ENCODE results near the gene KDM1B.
"Not testable (repeated sequence)": the region's sequence is repeated elsewhere in the genome, so short reads cannot be mapped to it uniquely, and the experiment has no call there.

KDM1B gene

DNA sequence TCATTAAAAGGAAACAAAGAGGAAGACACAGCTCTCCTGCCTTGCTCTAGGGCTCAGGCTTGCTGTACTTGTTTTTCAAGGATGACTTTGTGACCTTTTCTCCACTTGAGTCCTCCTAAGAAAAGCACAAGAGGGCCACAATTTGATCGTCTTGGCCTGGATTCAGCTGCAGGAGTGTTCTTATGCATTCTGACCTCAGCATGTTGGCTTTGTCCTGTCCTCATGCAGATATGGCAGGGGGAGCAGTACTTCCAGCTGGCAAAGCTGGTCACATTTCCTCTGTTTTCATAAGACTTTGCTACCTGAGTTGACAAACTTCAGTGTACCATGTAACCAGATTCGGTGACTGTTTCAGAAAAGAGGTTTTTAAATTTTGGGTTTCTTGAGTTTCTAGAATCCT lies 30.8 kb downstream of the KDM1B start:
- DNase-seq (ENCODE audit: low read depth in 1 of 2, low spot score in 1 of 2) = no peak

DNA sequence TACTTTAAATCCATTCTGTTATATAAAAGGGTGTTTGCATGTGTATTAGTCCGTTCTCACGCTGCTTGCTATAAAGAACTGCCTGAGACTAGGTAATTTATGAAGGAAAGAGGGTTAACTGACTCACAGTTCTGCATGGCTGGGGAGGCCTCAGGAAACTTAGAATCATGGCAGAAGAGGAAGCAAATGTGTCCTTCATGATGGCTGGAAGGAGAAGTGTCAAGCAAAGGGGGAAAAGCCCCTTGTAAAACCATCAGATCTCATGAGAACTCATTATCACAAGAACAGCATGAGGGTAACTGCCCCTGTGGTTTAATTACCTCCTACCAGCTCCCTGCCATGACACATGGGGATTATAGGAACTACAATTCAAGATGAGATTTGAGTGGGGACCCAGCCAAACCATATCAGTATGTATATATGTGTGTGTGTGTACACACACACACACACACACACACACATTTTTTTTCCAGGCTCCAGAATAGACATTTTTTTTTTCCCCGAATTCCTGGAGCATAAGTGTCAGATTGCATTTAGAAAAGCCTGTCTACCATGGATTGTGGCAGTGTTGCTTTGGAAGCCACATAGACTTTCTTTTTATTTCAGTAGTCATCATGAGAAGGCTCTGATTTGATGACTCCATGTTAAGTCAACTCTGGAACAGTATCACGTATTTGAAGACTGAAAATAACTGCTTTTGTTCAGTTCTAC lies 31.5 kb downstream of the KDM1B start:
- no peak for DNase-seq (ENCODE audit: low read depth in 1 of 2, low spot score in 1 of 2)

DNA sequence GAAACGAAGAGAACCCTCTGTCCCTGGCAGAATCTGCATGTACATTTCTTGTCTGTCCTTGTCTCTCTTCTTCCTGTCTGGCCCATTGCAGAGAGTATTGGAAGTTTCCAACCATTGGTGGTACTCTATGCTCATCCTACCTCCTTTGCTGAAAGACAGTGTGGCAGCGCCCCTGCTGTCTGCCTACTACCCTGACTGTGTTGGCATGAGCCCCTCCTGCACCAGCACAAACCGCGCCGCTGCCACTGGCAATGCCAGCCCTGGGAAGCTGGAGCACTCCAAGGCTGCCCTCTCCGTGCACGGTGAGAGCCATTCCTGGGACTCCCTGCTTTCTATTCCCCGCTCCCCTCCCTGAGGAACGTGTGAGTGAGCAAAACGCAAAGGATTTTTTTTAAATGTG lies 32.5 kb downstream of the KDM1B start:
- no peak for DNase-seq (ENCODE audit: low read depth in 1 of 2, low spot score in 1 of 2)

DNA sequence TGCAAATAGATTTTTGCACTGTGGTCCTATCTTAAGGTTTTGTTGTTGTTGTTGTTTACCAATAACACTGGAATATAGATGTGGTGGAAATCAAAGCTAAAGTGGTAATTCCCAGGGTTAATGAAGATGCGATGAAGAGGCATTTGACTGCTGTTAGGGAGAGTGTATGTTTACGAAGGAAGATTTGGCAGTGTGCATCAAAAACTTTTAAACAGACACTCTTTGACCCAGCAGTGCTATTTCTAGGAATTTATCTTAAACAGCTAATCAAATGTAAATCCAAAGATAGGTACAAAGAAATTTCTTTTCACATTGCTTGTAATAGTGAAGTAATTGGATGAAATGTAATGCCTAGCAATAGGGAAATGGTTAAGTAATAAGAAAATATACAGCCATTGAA lies 34.0 kb downstream of the KDM1B start:
- no peak for DNase-seq (ENCODE audit: low read depth in 1 of 2, low spot score in 1 of 2)

DNA sequence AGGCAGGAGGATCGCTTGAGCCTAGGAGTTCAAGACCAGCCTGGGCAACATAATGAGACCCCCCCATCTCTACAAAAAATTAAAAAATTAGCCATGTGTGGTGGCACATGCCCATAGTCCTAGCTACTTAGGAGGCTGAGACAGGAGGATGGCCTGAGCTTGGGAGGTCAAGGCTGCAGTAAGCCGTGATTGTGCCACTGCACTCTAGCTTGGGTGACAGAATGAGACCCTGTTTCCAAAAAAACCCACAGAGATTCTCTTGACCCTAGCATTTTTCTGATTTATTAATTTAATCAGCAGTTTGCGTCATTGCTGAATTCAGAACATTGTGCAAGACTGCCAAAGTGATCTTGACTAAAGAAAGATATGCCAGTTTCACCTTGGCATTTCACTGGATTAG lies 36.8 kb downstream of the KDM1B start:
- no peak for DNase-seq (ENCODE audit: low read depth in 1 of 2, low spot score in 1 of 2)

DNA sequence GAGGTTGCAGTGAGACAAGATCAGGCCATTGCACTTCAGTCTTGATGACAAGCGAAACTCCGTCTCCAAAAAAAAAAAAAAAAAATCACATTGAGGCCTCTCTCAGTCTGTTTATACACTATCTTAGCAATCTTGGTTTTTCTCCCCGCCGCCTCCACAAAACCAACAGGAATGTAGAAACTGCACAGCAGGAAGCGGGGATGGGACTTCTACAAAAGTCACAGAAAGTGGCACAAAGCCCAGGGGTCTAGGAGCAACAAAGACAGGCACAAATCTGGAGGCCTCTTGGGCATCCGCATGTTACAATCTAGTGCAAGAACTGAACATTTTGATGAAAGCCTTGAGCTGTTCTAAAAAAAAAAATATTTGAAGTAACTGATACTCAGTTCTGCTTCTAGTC lies 48.6 kb downstream of the KDM1B start:
- DNase-seq (ENCODE audit: low read depth in 1 of 2, low spot score in 1 of 2) = no peak

DNA sequence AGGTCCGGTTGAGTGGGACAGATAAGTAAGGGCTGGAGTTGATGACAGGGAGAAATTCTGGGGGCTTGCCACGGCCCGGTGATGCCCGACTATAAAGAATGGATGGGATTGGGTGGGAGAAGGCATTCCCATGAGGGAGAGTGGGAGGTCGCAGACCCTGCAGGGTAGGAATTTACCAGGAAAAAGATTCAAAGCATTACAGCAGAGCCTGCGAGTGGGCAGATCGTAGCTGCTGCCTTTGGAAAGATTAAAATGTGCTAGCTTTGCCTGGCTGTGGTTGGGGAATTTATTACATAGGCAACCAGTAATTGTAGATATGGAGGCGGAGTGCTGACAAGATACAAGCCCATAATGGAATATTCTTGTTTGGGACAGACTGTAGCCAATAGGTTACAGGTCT lies 49.5 kb downstream of the KDM1B start:
- DNase-seq (ENCODE audit: low read depth in 1 of 2, low spot score in 1 of 2) = no peak

DNA sequence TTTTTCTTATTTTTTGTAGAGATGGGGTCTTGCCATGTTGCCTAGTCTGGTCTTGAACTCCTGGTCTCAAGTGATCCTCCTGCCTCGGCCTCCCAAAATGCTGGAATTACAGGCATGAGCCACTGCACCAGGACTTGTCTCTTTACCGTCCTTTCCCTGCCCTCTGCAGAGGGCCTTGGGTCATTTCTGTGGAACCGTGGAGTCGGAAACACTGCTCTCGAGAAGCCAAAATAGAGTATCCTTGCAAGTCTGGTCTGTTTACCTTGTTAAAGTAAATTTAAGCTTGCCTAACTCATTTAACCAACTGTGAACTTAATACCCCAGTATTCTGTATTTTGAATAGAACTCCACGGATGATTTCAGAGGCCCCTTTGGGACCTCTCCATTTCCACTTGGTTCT lies 51.4 kb downstream of the KDM1B start:
- DNase-seq (ENCODE audit: low read depth in 1 of 2, low spot score in 1 of 2) = no peak

DNA sequence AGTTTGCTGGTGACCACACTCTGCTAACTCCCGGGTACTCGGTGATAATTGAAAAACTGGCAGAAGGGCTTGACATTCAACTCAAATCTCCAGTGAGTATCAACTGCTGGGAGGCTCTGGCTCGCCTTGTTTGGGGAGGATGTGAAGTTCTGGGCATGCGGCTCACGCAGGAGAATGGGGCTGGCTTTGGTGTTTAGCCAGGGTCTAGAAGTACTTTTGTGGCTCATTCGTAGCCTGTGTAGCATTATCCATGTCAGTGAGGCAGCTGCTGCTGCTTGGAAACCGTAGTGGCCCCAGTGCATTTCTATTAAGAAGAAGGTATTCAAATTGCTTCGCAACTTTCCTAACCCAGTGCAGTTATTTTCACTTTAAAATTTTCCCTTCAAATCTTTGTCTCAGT lies 52.2 kb downstream of the KDM1B start:
- DNase-seq (ENCODE audit: low read depth in 1 of 2, low spot score in 1 of 2) = no peak

DNA sequence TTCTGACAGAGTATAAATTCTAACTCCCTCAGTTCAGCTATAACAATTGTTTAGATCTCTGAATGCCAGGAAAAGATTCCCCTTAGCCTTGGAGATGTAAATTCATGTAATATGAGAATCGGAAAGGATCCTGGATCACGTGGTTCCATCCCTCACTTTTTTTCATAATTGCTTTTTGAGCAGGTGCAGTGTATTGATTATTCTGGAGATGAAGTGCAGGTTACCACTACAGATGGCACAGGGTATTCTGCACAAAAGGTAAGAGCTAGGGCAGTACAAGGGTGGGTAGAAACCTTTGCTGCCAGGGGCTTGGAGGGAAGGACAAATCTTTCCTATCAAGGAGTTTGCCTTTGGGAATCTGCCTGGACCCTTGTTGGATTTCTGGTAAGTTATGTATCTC lies 52.7 kb downstream of the KDM1B start:
- DNase-seq (ENCODE audit: low read depth in 1 of 2, low spot score in 1 of 2) = no peak

DNA sequence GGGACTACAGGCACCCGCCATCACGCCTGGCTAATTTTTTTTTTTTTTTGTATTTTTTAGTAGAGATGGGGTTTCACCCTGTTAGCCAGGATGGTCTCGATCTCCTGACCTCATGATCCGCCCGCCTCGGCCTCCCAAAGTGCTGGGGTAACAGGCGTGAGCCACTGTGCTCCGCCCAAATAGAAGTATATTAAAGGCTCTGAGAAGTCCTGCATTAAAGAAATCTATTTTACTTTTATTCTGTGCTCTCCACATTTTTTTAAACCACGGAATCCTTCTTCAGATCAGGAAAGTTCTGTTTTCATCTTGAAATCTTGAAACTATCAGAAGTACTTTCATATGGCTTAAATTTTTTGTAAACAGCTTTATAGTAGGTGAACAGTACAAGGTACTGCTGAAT lies 53.6 kb downstream of the KDM1B start:
- DNase-seq (ENCODE audit: low read depth in 1 of 2, low spot score in 1 of 2) = not testable (repeated sequence)

DNA sequence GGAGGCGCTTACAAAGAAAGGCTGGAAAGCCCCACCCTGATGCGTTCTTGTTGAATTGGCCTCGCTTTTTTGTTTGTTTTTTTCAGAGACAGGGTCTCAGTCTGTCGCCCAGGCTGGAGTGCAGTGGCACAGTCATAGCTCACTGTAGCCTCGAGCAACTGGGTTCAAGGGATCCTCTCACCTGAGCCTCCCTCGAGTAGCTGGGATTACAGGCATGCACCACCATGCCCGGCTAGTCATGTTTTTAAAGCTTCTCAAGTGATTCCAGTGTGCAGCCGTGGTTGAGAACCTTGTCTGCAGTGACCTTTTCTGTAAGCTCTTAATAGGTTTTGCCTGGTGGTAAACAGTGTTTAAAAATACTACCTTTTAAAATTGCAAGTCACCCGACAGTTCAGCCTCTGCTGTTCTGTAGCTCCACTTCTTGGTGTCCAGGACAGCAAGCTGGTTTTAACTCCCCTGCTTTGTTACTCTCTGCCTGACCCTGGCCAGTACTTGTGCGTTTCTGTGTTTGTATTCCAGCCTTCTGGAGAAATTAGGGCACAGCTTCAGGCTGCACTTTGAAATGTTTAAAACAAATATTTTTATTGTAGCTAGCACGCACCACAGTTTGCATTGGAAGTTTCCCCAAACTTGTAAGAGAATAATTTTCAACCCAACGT lies 54.4 kb downstream of the KDM1B start:
- DNase-seq (ENCODE audit: low read depth in 1 of 2, low spot score in 1 of 2) = no peak

DNA sequence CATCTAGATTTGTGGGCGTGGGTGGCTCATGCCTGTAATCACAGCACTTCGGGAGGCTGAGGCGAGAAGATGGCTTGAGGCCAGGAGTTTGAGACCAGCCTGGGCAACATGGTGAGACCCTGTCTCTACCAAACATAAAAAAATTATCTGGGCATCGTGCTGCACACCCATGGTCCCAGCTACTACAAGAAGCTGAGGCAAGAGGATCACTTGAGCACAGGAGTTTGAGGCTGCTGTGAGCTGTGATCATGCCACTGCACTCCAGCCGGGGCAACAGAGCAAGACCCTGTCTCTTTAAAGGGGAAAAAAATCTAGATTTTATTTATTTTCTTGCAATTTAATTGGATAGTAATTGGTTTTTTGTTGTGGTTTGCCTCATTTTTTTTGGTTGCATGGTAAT lies 55.5 kb downstream of the KDM1B start:
- no peak for DNase-seq (ENCODE audit: low read depth in 1 of 2, low spot score in 1 of 2)

DNA sequence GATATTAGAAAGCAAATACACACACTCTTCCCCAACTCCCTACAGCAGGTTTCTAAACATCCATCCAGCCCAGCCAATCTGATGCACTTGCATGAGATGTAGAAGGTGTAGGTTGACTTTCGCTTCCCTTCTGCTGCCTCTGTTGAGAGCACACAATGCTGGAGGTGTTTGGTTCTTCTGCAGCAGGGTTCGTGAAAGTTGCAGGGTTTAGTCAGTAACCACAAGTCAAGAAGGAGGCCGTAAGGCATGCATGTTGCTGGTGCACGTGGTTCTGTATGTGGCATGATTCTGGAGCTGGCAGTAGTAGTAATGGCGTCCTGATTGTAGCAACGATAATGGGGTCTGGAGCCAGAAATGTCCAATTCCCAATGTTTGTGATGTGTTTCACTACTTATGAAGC lies 56.1 kb downstream of the KDM1B start:
- DNase-seq (ENCODE audit: low read depth in 1 of 2, low spot score in 1 of 2) = no peak

DNA sequence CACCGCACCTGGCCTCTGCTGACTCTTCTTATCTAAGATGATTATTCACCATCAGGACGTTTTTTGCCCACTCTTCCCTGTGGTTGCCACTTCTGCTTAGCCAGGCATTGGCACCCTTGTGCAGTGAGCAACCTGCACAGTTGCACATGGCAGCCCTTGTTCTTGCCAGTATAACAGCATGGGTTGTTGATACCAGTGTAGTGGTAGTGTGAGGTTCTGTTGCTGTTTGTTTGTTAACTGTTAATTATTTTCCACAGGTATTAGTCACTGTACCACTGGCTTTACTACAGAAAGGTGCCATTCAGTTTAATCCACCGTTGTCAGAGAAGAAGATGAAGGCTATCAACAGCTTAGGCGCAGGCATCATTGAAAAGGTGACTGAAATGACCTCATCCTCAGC lies 57.0 kb downstream of the KDM1B start:
- DNase-seq (ENCODE audit: low read depth in 1 of 2, low spot score in 1 of 2) = no peak

DNA sequence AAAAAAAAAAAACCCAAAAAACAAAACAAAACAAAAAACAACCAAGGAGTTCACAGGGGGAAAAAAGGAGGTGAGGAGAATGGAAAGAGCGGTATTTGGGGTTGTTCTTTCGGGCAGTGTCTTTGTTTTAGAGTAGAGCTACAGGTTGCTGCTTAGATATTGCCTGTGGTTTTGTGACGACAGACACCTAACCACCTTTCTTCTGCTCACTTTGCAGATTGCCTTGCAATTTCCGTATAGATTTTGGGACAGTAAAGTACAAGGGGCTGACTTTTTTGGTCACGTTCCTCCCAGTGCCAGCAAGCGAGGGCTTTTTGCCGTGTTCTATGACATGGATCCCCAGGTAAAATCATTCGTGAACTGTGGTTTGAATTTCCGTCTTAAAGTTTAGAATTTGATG lies 58.2 kb downstream of the KDM1B start:
- DNase-seq (ENCODE audit: low read depth in 1 of 2, low spot score in 1 of 2) = no peak

DNA sequence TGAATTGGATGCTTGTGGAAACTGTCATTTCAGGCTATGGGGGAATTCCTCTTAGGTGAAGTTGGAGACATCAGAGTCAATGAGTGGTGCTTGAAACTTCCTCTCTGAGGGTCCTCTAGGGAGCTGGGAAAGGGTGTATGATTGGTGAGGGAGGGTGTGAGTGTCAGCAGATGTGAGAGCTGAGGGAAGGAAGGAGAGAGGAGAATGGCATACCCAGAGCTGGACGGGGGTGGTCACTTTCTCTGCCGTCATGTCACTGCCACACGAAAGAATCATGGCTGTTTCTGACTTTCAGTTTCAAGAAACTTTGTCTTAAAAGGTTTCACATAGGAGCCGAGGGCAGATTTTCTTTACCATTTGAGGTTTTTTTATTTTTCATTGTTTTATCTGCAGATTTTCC lies 58.8 kb downstream of the KDM1B start:
- DNase-seq (ENCODE audit: low read depth in 1 of 2, low spot score in 1 of 2) = no peak

DNA sequence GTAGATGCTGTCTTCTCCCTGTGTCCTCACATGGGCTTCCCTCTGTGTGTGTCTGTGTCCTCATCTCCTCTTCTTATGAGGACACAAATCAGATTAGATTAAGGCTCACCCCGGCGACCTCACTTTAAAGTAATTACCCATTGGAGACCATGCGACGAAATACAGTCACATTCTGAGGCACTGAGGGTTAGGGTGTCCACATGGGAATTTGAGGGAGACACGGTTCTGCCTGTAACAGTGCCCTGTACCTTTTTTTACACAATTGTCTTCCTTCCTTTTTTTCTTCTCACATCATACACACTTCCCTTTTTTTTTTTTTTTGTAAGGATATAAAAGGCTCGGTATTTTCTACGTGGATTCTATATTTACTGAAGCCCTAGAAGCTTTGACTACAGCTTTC lies 60.2 kb downstream of the KDM1B start:
- no peak for DNase-seq (ENCODE audit: low read depth in 1 of 2, low spot score in 1 of 2)

DNA sequence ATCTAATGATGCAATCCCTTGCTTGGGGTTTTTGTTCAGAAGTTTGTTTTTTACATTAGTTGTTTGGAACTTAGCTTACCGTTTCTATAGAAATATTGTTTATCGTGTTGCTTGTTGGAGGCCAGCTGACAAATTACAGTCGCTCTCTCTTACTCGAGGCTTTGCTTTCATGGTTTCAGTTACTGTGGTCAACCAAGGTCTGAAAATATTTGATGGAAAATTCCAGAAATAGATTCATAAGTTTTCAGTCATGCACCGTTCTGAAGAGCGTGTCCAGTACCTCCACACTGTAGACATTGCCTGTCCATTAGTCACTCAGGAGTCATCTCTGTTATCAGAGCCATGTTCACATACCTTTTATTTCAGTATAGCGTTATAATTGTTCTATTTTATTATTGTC lies 61.2 kb downstream of the KDM1B start:
- no peak for DNase-seq (ENCODE audit: low read depth in 1 of 2, low spot score in 1 of 2)

DNA sequence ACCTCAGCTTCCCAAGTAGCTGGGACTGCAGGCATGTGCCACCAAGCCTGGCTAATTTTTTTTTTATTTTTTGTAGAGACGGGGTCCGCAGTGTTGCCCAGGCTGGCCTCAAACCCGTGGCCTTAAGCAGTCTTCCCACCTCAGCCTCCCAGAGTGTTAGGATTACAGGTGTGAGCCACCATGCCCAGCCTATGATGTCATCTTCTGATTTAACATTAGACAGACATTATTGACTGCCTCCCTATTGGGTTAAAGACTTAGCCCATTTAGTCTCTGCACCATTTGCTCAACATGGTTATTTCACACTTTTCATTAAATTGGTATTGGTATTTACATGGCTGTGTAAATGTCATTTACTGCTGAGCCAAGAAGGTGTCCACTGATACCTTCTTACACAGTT lies 63.0 kb downstream of the KDM1B start:
- no peak for DNase-seq (ENCODE audit: low read depth in 1 of 2, low spot score in 1 of 2)

DNA sequence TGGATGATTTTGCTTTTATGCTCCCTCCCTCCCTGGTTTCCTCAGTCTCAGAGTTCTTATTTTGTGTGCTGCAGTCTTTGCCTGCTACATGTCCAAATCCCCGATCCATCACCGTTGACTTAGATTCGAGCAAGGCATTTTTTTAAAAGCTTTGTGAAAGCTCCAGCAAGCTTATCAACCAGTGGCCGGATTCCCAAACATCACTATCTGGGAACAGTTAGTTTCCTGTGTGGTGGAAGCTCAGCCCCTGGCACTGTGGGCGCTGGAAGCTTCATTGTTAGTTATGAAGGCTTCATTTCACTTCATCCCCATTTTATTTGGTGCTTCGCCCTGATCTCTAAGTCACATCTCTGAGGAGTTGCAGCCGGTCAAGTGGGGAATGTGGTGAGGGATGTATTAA lies 64.4 kb downstream of the KDM1B start:
- no peak for DNase-seq (ENCODE audit: low read depth in 1 of 2, low spot score in 1 of 2)

DNA sequence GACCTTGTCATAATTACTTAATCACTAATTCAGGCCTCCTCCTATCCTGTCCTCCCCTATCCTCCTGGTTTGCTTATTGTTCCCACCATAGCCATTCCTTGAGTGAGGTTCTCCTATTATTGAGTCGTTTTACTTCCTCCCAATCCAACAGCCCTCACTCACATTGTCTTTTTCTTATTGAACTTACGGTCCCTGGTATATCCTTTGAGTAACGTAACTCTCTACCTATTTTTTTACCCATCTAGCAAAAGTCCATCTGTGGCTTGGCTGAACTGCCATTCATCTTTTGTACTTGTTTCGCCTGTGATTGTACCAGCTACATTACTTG lies 66.0 kb downstream of the KDM1B start:
- no peak for DNase-seq (ENCODE audit: low read depth in 1 of 2, low spot score in 1 of 2)

DNA sequence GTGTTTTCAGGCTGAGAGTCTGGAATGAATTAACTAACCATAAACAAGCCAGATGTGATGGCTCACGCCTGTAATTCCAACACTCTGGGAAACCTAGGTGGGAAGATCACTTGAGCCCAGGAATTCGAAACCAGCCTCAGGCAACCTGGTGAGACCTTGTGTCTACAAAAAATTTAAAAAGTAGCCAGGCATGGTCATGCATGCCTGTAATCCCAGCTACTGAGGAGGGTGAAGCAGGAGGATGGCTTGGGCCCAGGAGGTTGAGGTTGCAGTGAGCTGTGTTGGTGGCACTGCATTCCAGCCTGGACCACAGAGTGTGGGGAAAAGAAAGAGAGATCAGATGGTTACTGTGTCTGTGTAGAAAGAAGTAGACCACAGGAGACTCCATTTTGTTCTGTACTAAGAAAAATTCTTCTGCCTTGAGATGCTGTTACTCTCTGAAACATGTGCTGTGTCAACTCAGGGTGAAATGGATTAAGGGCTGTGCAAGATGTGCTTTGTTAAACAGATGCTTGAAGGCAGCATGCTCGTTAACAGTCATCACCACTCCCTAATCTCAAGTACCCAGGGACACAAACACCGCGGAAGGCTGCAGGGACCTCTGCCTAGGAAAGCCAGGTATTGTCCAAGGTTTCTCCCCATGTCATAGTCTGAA lies 71.4 kb downstream of the KDM1B start:
- not testable (repeated sequence) for DNase-seq (ENCODE audit: low read depth in 1 of 2, low spot score in 1 of 2)
